ENCODE data around the gene PDZD2. TPM values are rescaled to one million over a fixed set of nuclear protein-coding genes. Genes with fewer than 3 reads are reported as not detected.

The PDZD2 gene
- total RNA-seq, 4 donors from 2014 or later = 13.7 to 26.7 (median 24.1) TPM

DNA sequence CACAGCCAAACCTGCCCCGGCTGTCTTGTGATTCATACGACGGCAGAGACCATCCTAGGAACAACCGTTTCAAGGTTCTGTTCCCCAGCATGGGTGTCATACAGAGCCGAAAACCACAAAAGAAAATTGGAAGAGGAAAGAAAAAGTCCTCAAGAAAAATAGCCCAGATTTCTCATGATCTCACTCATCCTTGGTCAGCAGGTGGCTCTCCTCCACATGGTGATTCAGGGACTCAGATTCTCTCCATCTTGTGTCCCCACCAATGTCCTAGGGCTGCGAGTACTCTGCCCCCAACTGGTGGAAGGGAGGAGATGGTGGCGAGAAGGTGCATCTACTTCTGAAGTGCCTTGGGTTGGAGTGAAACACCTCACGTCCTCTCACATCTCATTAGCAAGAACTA lies 25.6 kb downstream of the PDZD2 start:
- no peak for DNase-seq

DNA sequence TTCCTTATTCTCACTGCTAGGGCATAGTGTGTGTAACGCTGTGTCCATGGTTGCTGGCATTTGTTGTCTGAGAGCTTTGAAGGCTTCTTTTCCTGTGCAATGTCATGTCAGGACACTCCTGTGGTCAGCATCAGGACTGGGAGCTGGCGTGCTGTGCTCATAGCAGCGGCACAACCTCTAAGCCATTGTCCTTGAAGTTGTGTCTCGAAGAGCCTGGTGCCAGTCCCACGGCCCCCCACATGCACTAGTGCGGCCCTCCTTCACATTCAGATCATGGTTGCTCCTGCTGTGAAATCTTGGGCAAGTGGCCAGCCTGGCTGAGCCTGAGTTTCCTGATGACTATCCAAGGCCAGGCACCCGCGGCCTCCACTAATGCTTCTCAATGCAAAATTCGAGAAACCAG lies 32.4 kb downstream of the PDZD2 start:
- no peaks in the 10 kb centered on the region for H3K36me3 ChIP-seq
- no peaks in the 10 kb centered on the region for H3K4me1 ChIP-seq
- H3K27ac ChIP-seq = no peak overlapping the region
- intact Hi-C loops (cut with DNase I) = no loop called here
- H3K4me3 ChIP-seq = no peak overlapping the region
- H3K27me3 ChIP-seq = no peaks in the 10 kb centered on the region
- H3K9me3 ChIP-seq = no peaks in the 10 kb centered on the region
- no peak for DNase-seq
- 77 to 88% methylated on average over 3 to 4 of the region's 9 CpGs for WGBS, 2 donors
- TF ChIP-seq, protein P1, sequence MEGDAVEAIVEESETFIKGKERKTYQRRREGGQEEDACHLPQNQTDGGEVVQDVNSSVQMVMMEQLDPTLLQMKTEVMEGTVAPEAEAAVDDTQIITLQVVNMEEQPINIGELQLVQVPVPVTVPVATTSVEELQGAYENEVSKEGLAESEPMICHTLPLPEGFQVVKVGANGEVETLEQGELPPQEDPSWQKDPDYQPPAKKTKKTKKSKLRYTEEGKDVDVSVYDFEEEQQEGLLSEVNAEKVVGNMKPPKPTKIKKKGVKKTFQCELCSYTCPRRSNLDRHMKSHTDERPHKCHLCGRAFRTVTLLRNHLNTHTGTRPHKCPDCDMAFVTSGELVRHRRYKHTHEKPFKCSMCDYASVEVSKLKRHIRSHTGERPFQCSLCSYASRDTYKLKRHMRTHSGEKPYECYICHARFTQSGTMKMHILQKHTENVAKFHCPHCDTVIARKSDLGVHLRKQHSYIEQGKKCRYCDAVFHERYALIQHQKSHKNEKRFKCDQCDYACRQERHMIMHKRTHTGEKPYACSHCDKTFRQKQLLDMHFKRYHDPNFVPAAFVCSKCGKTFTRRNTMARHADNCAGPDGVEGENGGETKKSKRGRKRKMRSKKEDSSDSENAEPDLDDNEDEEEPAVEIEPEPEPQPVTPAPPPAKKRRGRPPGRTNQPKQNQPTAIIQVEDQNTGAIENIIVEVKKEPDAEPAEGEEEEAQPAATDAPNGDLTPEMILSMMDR (IDR thresholded peaks at IDR 0.05) = no peak
- no peak for TF ChIP-seq POLR2A (IDR thresholded peaks at IDR 0.05)

More for the DNA sequence above, 25.6 kb downstream of the PDZD2 start:
- no peak for TF ChIP-seq POLR2A (IDR thresholded peaks at IDR 0.05)
- TF ChIP-seq, protein P1 (IDR thresholded peaks at IDR 0.05) = peak in 1 of 6 experiments; percentile 26
- Histone ChIP-seq H3K27me3 (peaks cover 0 to under 1% (median 0%) of the 10 kb centered on the region in 4 donors), H3K4me1 (no peaks in the 10 kb centered on the region), H3K36me3 (no peaks in the 10 kb centered on the region), H3K9me3 (no peaks in the 10 kb centered on the region), H3K4me3 (no peak overlapping the region), H3K27ac (no peak overlapping the region)
- 71 to 80% methylated on average over 5 to 8 of the region's 8 CpGs for WGBS, 2 donors
- intact Hi-C loops (cut with DNase I) = no loop called here

DNA sequence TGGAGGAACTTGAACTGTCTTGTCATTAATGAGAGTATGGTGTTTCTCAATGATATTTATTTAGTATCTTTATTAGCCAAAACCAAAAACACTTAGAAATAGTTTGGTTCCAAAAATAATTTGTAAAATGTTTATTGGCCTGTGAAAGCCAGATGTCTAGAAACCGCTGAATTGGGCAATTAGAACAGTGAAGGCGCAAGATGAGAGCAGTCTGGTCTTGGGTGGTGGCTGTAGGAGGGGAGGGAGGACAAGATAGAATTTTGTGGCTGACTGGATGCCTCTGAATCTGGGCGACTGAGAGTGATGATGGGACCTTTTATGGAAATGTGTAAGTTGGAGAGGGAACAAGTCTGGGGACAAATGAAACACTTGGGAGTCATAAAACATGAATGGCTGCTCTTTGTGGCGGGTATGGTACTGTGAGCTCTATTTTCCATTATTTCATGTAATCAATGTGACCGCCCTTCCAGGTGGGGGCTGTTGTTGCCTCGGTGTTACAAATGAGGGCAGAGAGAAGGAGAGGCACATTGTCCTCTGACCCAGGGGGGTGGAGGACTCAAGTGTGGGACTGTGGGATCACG lies 35.5 kb downstream of the PDZD2 start:
- Histone ChIP-seq H3K4me1 (no peaks in the 10 kb centered on the region), H3K9me3 (no peaks in the 10 kb centered on the region), H3K27ac (no peak overlapping the region), H3K27me3 (no peaks in the 10 kb centered on the region), H3K4me3 (no peak overlapping the region), H3K36me3 (no peaks in the 10 kb centered on the region)
- TF ChIP-seq, protein P1 (IDR thresholded peaks at IDR 0.05) = no peak
- no peak for TF ChIP-seq POLR2A (IDR thresholded peaks at IDR 0.05)
- 69 to 80% methylated on average over 7 of the region's 7 CpGs for WGBS, 2 donors
- no peak for DNase-seq
- intact Hi-C loops (cut with DNase I) = no loop called here

DNA sequence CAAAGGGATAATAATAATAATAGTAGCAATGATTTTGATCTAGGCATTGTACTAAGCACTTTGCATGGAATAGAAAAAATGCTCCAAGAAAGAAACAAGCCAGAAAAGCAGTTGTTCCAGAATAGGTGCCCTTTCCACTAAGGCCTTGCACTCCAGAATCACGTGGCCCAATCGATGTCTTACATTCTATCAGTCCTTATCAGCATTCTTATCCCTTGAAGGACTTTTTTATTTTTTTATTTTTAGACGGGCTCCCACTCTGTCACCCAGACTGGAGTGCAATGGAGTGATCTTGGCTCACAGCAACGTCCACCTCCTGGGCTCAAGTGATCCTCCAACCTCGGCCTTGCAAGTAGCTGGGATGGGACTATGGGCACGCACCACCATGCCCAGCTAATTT lies 36.5 kb downstream of the PDZD2 start:
- intact Hi-C loops (cut with DNase I) = no loop called here
- Histone ChIP-seq H3K9me3 (no peaks in the 10 kb centered on the region), H3K4me1 (no peaks in the 10 kb centered on the region), H3K36me3 (no peaks in the 10 kb centered on the region), H3K27ac (no peak overlapping the region), H3K27me3 (no peaks in the 10 kb centered on the region), H3K4me3 (no peak overlapping the region)
- WGBS, 2 donors = 82 to 88% methylated on average over 6 of the region's 6 CpGs
- TF ChIP-seq POLR2A (IDR thresholded peaks at IDR 0.05) = no peak
- DNase-seq = no peak

DNA sequence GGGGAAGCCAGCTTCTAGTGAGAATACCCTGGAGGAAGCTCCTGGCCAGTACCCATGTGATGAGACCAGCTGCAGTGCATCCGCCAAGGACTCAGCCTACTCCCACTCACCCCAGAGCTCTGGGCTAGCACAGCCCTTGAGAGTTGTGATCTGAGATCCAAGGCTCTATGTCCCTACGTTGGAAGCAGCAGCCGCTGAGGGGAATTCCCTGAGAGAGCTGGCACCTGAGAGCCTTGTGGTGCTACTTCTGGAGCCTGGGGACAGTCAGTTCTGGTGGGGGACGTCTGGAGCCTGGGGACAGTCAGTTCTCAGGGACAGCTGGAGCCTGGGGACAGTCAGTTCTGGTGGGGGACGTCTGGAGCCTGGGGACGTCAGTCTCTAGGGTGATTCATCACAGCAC lies 39.2 kb downstream of the PDZD2 start:
- Histone ChIP-seq H3K27me3 (no peaks in the 10 kb centered on the region), H3K4me3 (no peak overlapping the region), H3K4me1 (no peaks in the 10 kb centered on the region), H3K9me3 (no peaks in the 10 kb centered on the region), H3K27ac (no peak overlapping the region), H3K36me3 (no peaks in the 10 kb centered on the region)
- TF ChIP-seq, protein P1 (IDR thresholded peaks at IDR 0.05) = no peak
- no peak for TF ChIP-seq POLR2A (IDR thresholded peaks at IDR 0.05)
- no peak for DNase-seq
- intact Hi-C loops (cut with DNase I) = no loop called here
- WGBS, 2 donors = 29 to 100% methylated on average over 1 to 4 of the region's 6 CpGs

DNA sequence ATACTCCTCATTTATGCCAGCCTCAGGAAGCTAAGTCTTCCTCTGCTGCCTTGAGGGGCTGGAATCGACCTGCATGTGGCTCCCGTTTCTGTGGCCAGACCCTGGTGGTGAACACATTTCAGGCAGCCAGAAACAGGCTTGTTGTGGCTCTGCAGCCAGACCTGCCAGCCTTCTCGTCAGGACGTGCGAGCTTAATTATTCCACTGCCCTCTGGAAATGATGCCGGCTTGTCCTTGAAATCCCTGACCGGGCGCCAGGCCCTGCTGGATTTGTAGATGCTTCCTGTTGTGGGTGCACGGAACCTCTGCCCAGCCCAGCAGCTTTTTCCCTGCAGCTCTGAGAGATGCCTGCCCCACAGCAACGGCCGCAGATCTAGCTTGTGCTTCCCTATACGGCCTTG lies 41.6 kb downstream of the PDZD2 start:
- intact Hi-C loops (cut with DNase I) = no loop called here
- Histone ChIP-seq H3K27ac (no peak overlapping the region), H3K36me3 (no peaks in the 10 kb centered on the region), H3K4me3 (no peak overlapping the region), H3K4me1 (no peaks in the 10 kb centered on the region), H3K27me3 (no peaks in the 10 kb centered on the region), H3K9me3 (no peaks in the 10 kb centered on the region)
- no peak for DNase-seq
- TF ChIP-seq POLR2A (IDR thresholded peaks at IDR 0.05) = no peak
- TF ChIP-seq, protein P1 (IDR thresholded peaks at IDR 0.05) = no peak
- 52 to 76% methylated on average over 8 to 9 of the region's 12 CpGs for WGBS, 2 donors
